NT2/D1 (cell line): ENCODE measurements around the gene COL2A1.

Experiments
- DNase-seq: peaks from one replicate; pipeline ENCODE4 v3.0.0-alpha.2; 2011; ENCODE audit warnings: low read depth, low spot score
- H3K27me3 ChIP-seq: 2 replicates; pipeline ENCODE4 v1.6.0; 2011; ENCODE audit warnings: mild to moderate bottlenecking; ENCODE audit not compliant: insufficient read length, insufficient read depth
- H3K36me3 ChIP-seq: 2 replicates; pipeline ENCODE4 v1.6.1; 2011; ENCODE audit warnings: mild to moderate bottlenecking, low read length, mixed read lengths; ENCODE audit not compliant: insufficient read depth, insufficient read length
- H3K4me1 ChIP-seq: 2 replicates; pipeline ENCODE4 v1.5.1; 2011; ENCODE audit not compliant: insufficient read depth, insufficient read length
- H3K4me3 ChIP-seq: 2 replicates; pipeline ENCODE4 v1.5.1; 2011; ENCODE audit warnings: low read depth; ENCODE audit not compliant: insufficient read length
- H3K9ac ChIP-seq: 2 replicates; pipeline ENCODE4 v1.6.0; 2011; ENCODE audit warnings: low read depth; ENCODE audit not compliant: insufficient read length
- H3K9me3 ChIP-seq: 2 replicates; pipeline ENCODE4 v1.5.1; 2011; ENCODE audit warnings: mild to moderate bottlenecking, low read length; ENCODE audit not compliant: insufficient read depth
- SUZ12 ChIP-seq: IDR thresholded peaks from 2 replicates; pipeline ENCODE4 v1.6.1; 2011; ENCODE audit not compliant: insufficient read length, insufficient read depth; ENCODE audit errors: extremely low read depth
- YY1 ChIP-seq: IDR thresholded peaks from 2 replicates; pipeline ENCODE4 v1.6.1; 2011; ENCODE audit not compliant: insufficient read length, insufficient read depth
- ZNF274 ChIP-seq: IDR thresholded peaks from 2 replicates; pipeline ENCODE4 v1.6.1; 2011; ENCODE audit warnings: mild to moderate bottlenecking, low read depth, low read length

The COL2A1 gene

DNA sequence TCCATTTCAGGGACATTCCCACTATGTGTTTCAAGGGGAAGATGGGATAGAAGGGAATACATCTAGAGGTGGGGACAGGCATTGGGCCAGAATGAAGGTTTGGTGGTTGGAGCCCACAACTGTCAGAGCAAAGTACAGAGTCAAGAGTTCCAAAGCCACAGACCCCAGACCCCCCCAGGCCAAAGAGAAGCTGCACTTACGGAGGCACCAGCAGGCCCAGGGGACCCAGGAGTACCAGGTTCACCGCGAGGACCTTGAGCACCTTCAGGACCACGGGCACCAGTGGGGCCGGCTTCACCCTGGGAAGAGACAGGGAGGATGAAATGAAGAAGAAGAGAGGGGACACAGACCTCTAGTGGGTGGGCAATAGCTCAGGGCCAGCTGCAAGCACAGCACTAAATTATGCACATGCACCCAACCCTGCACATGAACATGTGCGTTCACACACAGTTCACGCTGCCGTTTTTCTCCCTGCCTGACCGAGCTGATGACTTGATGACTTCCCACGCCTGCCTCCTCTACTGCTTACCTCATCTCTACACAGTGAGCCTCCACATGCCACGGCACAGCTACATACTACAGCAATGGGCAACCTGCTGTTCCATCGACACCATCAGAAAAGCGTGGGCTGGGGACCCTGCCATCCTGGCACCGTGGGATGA lies 16.7 kb downstream of the COL2A1 start:
- Histone ChIP-seq H3K4me3 (no peak overlapping the region), H3K9me3 (no peaks in the 10 kb centered on the region), H3K9ac (no peak overlapping the region), H3K4me1 (peaks cover 20% of the 10 kb centered on the region), H3K27me3 (peaks cover 49% of the 10 kb centered on the region), H3K36me3 (peaks cover 37% of the 10 kb centered on the region)
- no peak for DNase-seq
- no peak for TF ChIP-seq YY1

DNA sequence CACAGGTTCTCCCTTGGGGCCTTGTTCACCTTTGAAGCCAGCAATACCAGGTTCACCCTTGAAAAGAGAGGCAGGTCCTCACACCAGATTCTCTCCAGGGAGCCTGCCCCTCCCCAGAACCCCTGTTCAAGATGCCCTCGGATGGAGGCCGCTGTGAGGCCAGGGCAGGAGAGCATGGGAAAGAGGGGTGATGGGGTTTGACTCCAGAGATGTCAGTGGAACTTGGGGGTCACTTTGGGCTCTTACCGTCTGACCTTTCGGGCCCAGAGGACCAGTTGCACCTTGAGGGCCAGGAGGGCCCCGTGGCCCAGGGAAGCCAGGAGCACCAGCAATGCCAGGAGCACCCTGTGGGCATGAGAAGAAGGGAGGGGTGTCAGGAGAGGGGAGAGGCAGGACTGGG lies 17.4 kb downstream of the COL2A1 start:
- DNase-seq = no peak
- no peak overlapping the region for H3K9ac ChIP-seq
- TF ChIP-seq SUZ12 (no peak), ZNF274 (no peak), YY1 (no peak)
- peaks cover 45% of the 10 kb centered on the region for H3K27me3 ChIP-seq
- H3K4me1 ChIP-seq = peaks cover 20% of the 10 kb centered on the region
- no peak overlapping the region for H3K4me3 ChIP-seq
- H3K36me3 ChIP-seq = peaks cover 37% of the 10 kb centered on the region
- no peaks in the 10 kb centered on the region for H3K9me3 ChIP-seq

DNA sequence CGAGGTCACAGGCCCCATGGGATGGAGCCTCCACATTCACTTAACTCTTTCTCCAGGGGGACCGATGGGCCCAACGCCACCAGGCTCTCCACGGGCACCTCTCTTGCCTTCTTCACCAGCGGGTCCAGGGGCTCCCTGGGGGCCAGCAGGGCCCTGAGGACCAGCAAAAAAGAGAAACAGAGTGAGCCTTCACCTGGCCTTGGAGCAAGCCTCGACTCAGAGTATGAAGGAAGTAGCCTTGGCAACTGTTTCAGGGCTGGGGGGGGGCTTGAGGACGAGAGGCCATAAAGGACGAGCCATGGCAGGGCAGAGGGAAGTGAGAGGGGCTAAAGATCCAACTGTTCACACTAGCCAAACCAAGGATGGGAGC lies 18.0 kb downstream of the COL2A1 start:
- peaks cover 39% of the 10 kb centered on the region for H3K36me3 ChIP-seq
- H3K9ac ChIP-seq = no peak overlapping the region
- peaks cover 19% of the 10 kb centered on the region for H3K4me1 ChIP-seq
- H3K27me3 ChIP-seq = peaks cover 42% of the 10 kb centered on the region
- no peaks in the 10 kb centered on the region for H3K9me3 ChIP-seq
- no peak for DNase-seq
- H3K4me3 ChIP-seq = no peak overlapping the region
- TF ChIP-seq YY1 = no peak
- TF ChIP-seq ZNF274 = no peak
- no peak for TF ChIP-seq SUZ12

DNA sequence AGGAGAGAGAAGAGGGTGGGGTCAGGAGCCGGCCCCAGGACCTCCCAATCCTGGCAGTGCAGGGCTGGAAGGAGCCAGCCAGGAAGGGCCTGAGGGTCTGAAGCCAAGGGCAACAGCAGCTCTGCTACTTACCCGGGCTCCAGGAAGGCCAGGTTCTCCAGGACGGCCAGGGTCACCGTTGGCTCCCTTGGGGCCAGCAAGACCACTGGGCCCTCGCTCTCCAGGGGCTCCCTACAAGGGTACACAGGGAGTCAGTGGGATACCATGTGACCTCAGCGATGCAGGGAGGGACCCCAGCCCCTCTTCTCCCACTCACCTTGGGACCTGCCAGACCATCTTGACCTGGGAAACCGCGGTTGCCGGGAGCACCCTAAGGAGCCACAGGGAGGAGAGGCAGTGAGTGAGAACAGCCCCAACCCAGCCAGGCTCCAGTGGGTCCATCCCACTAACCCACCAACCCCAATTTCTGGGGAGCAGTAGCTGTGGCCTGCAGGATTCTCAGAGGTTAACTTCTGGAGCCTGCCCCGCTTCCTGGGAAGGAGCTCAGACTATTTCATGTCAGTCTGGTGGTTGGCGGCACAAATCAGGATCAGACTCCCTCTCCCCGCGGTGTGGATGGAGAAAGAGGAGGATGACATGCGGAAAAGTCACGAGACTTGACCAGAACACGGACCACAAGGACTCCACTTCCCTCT lies 18.5 kb downstream of the COL2A1 start:
- Histone ChIP-seq H3K9ac (no peak overlapping the region), H3K4me3 (no peak overlapping the region), H3K9me3 (no peaks in the 10 kb centered on the region), H3K27me3 (peaks cover 37% of the 10 kb centered on the region), H3K4me1 (peaks cover 16% of the 10 kb centered on the region), H3K36me3 (peaks cover 39% of the 10 kb centered on the region)
- no peak for TF ChIP-seq SUZ12
- no peak for TF ChIP-seq YY1
- no peak for TF ChIP-seq ZNF274
- DNase-seq = no peak

DNA sequence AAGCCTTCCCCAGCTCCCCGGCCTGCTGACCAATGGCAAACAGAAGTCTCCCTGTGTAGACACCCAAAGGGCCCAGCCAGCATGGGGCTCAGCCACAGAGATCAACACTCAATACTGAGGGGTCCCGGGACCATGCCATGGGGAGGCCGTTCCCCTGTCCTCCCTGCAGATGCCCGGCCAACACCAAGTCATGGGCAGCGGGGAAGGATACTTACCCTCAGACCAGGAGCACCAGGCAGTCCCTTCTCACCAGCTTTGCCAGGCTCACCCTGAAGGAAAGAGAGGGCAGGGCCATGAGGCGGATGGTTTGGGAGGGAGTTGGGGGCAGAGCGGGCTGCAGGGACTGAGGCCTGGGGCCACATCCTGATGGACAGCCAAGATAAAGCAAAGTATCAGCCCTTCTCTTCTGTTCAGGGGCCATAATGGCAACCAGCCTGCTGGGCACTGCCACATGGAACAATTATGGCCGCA lies 19.9 kb downstream of the COL2A1 start:
- H3K4me3 ChIP-seq = no peak overlapping the region
- no peak overlapping the region for H3K9ac ChIP-seq
- TF ChIP-seq ZNF274 (no peak), SUZ12 (no peak), YY1 (no peak)
- no peaks in the 10 kb centered on the region for H3K9me3 ChIP-seq
- H3K36me3 ChIP-seq = peaks cover 39% of the 10 kb centered on the region
- H3K4me1 ChIP-seq = peaks cover 23% of the 10 kb centered on the region
- no peak for DNase-seq
- H3K27me3 ChIP-seq = peaks cover 27% of the 10 kb centered on the region

DNA sequence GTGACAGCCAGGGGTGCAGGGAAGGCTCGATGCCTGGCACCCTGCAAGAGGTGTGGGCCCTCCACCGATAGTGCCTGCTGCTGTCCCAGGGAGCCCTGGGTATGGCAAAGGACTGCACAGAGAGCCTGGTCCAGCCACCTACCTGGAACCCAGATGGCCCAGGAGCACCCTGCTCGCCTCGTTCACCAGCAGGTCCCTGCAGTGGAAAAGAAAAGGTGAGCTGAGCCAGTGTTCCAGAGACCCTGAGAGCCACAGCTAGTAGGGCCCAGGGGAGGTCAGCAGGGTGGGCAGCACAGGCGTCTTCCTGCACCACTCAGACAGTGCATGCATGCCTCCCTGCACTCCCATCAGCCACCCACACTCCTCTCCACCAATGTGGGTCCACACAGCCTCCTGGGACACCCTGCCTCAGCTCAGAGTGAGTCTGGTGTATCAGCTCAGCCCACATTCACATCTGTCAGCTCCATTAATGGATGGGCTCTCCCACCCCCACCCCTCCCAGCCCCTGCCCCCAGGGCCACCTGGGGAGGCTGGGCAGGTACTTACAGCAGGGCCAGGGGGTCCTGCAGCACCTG lies 20.6 kb downstream of the COL2A1 start:
- no peak for DNase-seq
- Histone ChIP-seq H3K36me3 (peaks cover 39% of the 10 kb centered on the region), H3K9me3 (no peaks in the 10 kb centered on the region), H3K4me1 (peaks cover 20% of the 10 kb centered on the region), H3K9ac (no peak overlapping the region), H3K27me3 (peaks cover 22% of the 10 kb centered on the region), H3K4me3 (no peak overlapping the region)
- no peak for TF ChIP-seq ZNF274

DNA sequence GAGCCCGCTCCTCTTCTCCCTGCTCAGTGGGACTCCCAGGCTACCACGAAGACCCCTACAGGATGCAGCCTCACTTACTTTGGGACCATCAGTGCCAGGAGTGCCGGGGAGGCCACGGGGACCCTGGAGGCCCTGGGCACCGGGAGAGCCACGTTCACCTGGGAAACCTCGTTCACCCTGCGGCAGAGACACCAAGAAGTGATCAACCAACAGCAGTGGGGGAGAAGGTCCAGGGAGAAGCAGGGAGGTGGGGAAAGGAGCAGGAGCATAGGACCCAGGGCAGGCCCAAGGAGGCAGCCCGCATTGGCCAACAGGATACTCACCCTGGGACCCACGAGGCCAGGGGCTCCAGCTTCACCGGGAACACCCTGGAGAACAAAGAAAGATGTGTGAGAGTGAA lies 21.5 kb downstream of the COL2A1 start:
- Histone ChIP-seq H3K4me3 (no peak overlapping the region), H3K9ac (no peak overlapping the region), H3K27me3 (peaks cover 19% of the 10 kb centered on the region), H3K9me3 (no peaks in the 10 kb centered on the region), H3K4me1 (peaks cover 14% of the 10 kb centered on the region), H3K36me3 (peaks cover 39% of the 10 kb centered on the region)
- no peak for TF ChIP-seq YY1
- TF ChIP-seq ZNF274 = no peak
- no peak for TF ChIP-seq SUZ12
- no peak for DNase-seq
